ENCODE measurements around the gene MMP15.

- TF ChIP-seq NFRKB (IDR thresholded peaks at IDR 0.05) (no peak), SP1 (IDR thresholded peaks at IDR 0.05) (no peak), FOXM1 (IDR thresholded peaks at IDR 0.05; ENCODE audit: borderline replicate concordance) (no peak), TARDBP (IDR thresholded peaks at IDR 0.05) (no peak), SUZ12 (IDR thresholded peaks at IDR 0.05) (no peak), FOXA1 (IDR thresholded peaks at IDR 0.05) (no peak), FOXK2 (IDR thresholded peaks at IDR 0.05) (no peak), BHLHE40 (IDR thresholded peaks at IDR 0.05; ENCODE audit: borderline replicate concordance) (no peak)
These were observed 28.7 kb downstream of the MMP15 start for GRCh38 chr16:58054289-58054688.
